GM20431 (cell line): Measurements from ENCODE around the gene CTAGE9.

Experiments
- in situ Hi-C: fragments of 300-500 bp; cut with MseI, MboI; formaldehyde crosslinking; loops from one replicate; pipeline ENCODE4 v1.15.0; 2020; ENCODE audit warnings: low sequenced_read_pairs; ENCODE audit not compliant: unreplicated experiment

CTAGE9 gene

DNA sequence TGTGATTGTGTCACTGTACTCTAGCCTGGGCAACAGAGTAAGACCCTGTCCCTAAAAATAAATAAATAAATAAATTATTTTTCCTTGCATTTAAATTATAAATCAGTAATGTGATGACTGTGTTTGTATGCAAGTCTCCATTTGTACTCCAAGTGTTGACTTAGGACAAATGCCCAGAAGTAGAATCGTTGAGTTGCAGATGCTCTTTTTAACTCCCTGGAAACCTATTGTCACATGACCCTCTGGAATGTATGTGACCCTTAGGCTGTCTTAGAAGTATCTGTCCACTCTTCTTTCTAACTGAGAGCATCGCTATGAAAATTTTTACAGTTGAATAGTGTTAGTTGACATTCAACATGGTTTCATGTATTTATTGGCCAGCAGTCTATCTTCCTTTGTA lies 28.4 kb downstream of the CTAGE9 start:
- in situ Hi-C loops, result no loop called here

DNA sequence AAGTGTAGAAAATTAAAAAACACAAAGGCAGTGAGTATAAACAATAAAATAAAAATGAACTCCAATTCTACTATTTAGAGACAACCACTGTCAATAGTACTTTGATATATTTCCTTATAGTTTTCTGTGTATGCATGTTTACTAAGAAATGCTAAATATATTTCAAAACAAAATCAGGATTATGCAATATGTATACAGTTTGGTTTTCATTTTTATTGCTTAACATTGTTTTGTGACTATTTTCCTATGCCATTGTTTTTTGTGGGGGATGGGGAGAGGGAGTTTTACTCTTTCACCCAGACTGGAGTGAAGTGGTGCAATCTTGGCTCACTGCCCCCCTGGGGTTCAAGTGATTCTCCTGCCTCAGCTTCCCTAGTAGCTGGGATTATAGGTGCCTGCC lies 29.2 kb downstream of the CTAGE9 start:
- in situ Hi-C loops, result no loop called here

DNA sequence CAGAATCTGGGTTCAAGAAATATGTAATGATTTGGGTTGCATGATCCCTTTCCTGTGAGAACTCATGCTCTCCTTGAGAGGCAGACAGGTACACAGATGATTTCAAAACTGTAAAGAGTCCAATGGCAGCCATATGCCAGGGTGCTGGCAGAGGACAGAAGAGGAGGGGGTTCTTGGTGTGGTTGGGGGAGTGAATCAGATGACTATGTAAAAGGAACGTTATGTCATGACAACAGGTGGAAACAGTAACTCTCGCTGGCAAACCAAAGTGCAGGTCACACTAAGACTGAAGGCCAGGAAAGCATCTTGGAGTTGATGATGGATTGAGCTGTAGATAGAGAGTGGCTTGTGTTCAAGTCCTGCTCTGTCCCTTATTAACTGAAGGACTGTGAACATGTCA lies 29.9 kb downstream of the CTAGE9 start:
- in situ Hi-C loops, result no loop called here

DNA sequence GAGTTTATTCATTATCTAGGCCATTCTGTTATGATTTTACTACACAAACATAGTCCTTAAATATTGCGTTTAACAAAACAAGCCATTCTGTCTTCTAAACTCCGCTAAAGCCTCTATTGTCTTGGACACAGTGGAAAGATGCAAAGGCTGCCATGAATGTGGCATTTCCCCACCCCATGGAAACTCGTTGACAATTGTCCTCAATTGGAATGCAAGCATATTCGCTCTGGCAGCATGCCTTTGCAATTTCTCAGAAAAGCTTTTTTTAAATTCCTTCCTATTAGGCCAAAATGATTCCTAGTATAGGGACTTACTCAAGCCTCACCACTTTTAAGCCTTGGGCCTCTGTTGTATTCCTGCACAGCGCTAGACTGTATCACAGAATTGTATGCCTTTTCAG lies 32.4 kb downstream of the CTAGE9 start:
- in situ Hi-C loops, result no loop called here

DNA sequence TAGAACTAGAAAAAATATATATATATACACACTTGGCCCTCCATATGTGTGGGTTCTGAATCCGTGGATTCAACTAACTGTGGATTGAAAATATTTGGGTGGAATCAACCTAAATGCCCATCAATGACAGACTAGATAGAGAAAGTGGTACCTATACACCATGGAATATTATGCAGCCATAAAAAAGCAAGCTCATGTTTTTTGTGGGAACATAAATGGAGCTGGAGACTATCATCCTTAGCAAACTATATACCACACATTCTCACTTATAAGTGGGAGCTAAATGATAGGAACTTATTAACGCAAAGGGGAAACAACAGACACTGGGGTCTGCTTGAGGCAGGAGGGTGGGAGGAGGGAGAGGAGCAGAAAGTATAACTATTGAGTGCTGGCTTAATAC lies 37.6 kb downstream of the CTAGE9 start:
- in situ Hi-C loops, result no loop called here

DNA sequence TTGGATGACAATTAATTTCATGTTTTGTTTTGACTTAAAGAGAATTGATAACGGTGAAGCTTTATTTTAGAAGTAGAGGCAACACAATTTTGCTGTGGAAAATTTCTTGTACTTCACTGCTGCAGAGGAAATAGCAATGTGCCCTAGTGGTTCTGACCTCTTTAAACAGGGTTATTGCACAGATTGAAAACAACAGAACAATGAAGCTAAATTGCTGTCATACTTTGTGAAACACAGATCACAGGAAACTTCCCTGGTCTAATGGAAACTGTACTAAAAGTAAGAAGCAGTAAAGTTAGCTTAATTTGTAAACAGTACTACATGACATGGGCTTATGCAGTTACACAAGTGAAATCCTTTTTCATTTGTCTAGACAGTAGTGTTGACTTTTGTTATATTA lies 40.9 kb downstream of the CTAGE9 start:
- in situ Hi-C loops, result no loop called here

DNA sequence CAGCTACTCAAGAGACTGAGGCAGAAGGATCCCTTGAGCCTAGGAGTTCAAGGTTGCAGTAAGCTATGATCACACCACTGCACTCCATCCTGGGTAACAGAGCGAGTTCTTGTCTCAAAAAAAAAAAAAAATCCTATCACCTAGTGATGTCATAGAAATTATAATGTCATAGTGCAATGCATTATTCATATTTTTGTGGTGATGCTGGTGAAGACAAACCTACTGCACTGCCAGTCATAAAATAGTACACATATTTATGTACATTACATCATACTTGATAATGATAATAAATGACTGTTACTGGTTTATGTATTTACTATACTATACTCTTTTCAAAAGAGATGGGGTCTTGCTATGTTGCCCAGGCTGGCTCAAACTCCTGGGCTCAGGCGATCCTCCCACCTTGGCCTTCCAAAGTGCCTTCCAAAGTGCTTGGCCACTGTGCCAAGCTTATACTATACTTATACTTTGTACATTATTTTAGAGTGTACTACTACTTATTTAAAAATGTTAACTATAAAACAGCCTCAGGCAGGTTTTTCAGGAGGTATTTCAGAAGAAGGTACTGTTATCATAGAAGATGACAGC lies 47.1 kb downstream of the CTAGE9 start:
- in situ Hi-C loops, result no loop called here

DNA sequence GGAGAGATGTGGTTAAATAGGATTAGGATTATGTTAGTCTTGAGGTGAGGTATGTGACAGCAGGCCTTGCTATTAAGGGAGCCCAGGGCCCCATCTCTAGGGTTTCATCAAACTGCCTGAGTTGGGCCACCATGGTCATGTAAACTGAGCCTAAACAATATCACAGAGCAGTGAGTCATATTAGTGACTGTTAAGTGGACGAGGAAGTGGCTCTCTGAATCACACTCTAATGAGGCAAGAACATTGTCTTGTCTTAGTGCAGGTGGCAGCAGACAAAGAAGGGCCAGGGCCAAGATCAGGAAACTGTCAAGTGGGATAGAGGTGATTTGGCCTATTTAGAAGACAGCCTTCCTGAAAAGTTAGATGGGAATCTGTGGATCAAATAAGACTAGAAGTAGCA lies 50.6 kb downstream of the CTAGE9 start:
- in situ Hi-C loops, result no loop called here
